ENCODE data around the gene NTSR1.

Gene NTSR1

GRCh38 chr20:62801284-62802010, 92.8 kb downstream of the NTSR1 start:
- no peak overlapping the region for H3K23ac ChIP-seq (ENCODE audit: low read length)
- no peak overlapping the region for H4K5ac ChIP-seq (ENCODE audit: low read length)
- no peak overlapping the region for H3K4ac ChIP-seq (ENCODE audit: low read depth, low read length)
- no peaks in the 10 kb centered on the region for H3K4me1 ChIP-seq (ENCODE audit: control insufficient read depth, low read depth, low read length)
- H3K36me3 ChIP-seq (ENCODE audit: control insufficient read depth, insufficient read depth, low read length) = peaks cover 4% of the 10 kb centered on the region
- no peak overlapping the region for H3K4me2 ChIP-seq (ENCODE audit: low read length)
- H3K27me3 ChIP-seq (ENCODE audit: insufficient read depth, low read length, poor library complexity) = no peaks in the 10 kb centered on the region
- H3K18ac ChIP-seq (ENCODE audit: low read length) = no peak overlapping the region
- DNase-seq = no peak
- H2BK5ac ChIP-seq (ENCODE audit: low read length) = no peak overlapping the region
- H3K27ac ChIP-seq (ENCODE audit: low read depth, low read length) = no peak overlapping the region
- no peak overlapping the region for H3K56ac ChIP-seq (ENCODE audit: low read length)
- no peaks in the 10 kb centered on the region for H3K79me1 ChIP-seq (ENCODE audit: low read length)
- no peak overlapping the region for H3K4me3 ChIP-seq (ENCODE audit: low read length)
- no peaks in the 10 kb centered on the region for H3K79me2 ChIP-seq (ENCODE audit: control insufficient read depth, insufficient read depth, low read length)
- WGBS (ENCODE audit: extremely low coverage, insufficient coverage, low lambda C conversion rate) = no CpG with 5 or more reads among the region's 15 CpGs
- H2BK120ac ChIP-seq (ENCODE audit: low read depth, low read length) = no peak overlapping the region
- no peak overlapping the region for H2BK15ac ChIP-seq (replicated peaks; ENCODE audit: low read depth)
- H3K9ac ChIP-seq (ENCODE audit: low read length) = no peak overlapping the region
- no peak overlapping the region for H2AK5ac ChIP-seq (ENCODE audit: low read length)
- H4K8ac ChIP-seq (ENCODE audit: low read depth, low read length) = no peak overlapping the region

- Histone ChIP-seq H4K8ac (ENCODE audit: low read depth, low read length) (no peak overlapping the region), H2AK5ac (ENCODE audit: low read length) (no peak overlapping the region), H3K4me1 (ENCODE audit: control insufficient read depth, low read depth, low read length) (no peaks in the 10 kb centered on the region), H3K4ac (ENCODE audit: low read depth, low read length) (no peak overlapping the region), H2BK15ac (replicated peaks; ENCODE audit: low read depth) (no peak overlapping the region), H2BK120ac (ENCODE audit: low read depth, low read length) (no peak overlapping the region), H3K27me3 (ENCODE audit: insufficient read depth, low read length, poor library complexity) (no peaks in the 10 kb centered on the region), H2BK5ac (ENCODE audit: low read length) (no peak overlapping the region), H3K9ac (ENCODE audit: low read length) (no peak overlapping the region), H3K4me3 (ENCODE audit: low read length) (no peak overlapping the region), H3K18ac (ENCODE audit: low read length) (no peak overlapping the region), H3K27ac (ENCODE audit: low read depth, low read length) (no peak overlapping the region), H3K56ac (ENCODE audit: low read length) (no peak overlapping the region), H4K5ac (ENCODE audit: low read length) (no peak overlapping the region), H3K4me2 (ENCODE audit: low read length) (no peak overlapping the region), H3K79me1 (ENCODE audit: low read length) (no peaks in the 10 kb centered on the region), H3K23ac (ENCODE audit: low read length) (no peak overlapping the region), H3K36me3 (ENCODE audit: control insufficient read depth, insufficient read depth, low read length) (peaks cover 4% of the 10 kb centered on the region), H3K79me2 (ENCODE audit: control insufficient read depth, insufficient read depth, low read length) (no peaks in the 10 kb centered on the region)
- no peak for DNase-seq
- WGBS (ENCODE audit: extremely low coverage, insufficient coverage, low lambda C conversion rate) = no CpG with 5 or more reads among the region's 22 CpGs
Observed at GRCh38 chr20:62802026-62802712, 93.5 kb downstream of the NTSR1 start.

GRCh38 chr20:62804021-62804626, 95.5 kb downstream of the NTSR1 start:
- Histone ChIP-seq H3K9ac (ENCODE audit: low read length) (peak overlapping the region; percentile 27), H3K56ac (ENCODE audit: low read length) (peak overlapping the region; percentile 49), H3K79me1 (ENCODE audit: low read length) (no peaks in the 10 kb centered on the region), H3K27ac (ENCODE audit: low read depth, low read length) (no peak overlapping the region), H2BK5ac (ENCODE audit: low read length) (no peak overlapping the region), H3K18ac (ENCODE audit: low read length) (peak overlapping the region; percentile 19), H2BK15ac (replicated peaks; ENCODE audit: low read depth) (no peak overlapping the region), H3K79me2 (ENCODE audit: control insufficient read depth, insufficient read depth, low read length) (no peaks in the 10 kb centered on the region), H3K4ac (ENCODE audit: low read depth, low read length) (no peak overlapping the region), H3K4me1 (ENCODE audit: control insufficient read depth, low read depth, low read length) (no peaks in the 10 kb centered on the region), H3K23ac (ENCODE audit: low read length) (no peak overlapping the region), H4K8ac (ENCODE audit: low read depth, low read length) (no peak overlapping the region), H4K5ac (ENCODE audit: low read length) (no peak overlapping the region), H3K36me3 (ENCODE audit: control insufficient read depth, insufficient read depth, low read length) (peaks cover 2% of the 10 kb centered on the region), H3K4me3 (ENCODE audit: low read length) (no peak overlapping the region), H3K4me2 (ENCODE audit: low read length) (peak overlapping the region; percentile 8), H3K27me3 (ENCODE audit: insufficient read depth, low read length, poor library complexity) (no peaks in the 10 kb centered on the region), H2BK120ac (ENCODE audit: low read depth, low read length) (no peak overlapping the region), H2AK5ac (ENCODE audit: low read length) (no peak overlapping the region)
- WGBS (ENCODE audit: extremely low coverage, insufficient coverage, low lambda C conversion rate) = no CpG with 5 or more reads among the region's 25 CpGs
- no peak for DNase-seq

- Histone ChIP-seq H3K79me2 (ENCODE audit: control insufficient read depth, insufficient read depth, low read length) (no peaks in the 10 kb centered on the region), H2BK15ac (replicated peaks; ENCODE audit: low read depth) (no peak within 1 kb of the TSS), H3K79me1 (ENCODE audit: low read length) (no peaks in the 10 kb centered on the region), H2BK5ac (ENCODE audit: low read length) (no peak within 1 kb of the TSS), H3K27me3 (ENCODE audit: insufficient read depth, low read length, poor library complexity) (no peaks in the 10 kb centered on the region), H3K4me2 (ENCODE audit: low read length) (peak within 1 kb of the TSS; percentile 78), H3K23ac (ENCODE audit: low read length) (peak within 1 kb of the TSS; percentile 89), H3K56ac (ENCODE audit: low read length) (peak within 1 kb of the TSS; percentile 99), H3K4ac (ENCODE audit: low read depth, low read length) (peak within 1 kb of the TSS; percentile 36), H2AK5ac (ENCODE audit: low read length) (no peak within 1 kb of the TSS), H2BK120ac (ENCODE audit: low read depth, low read length) (no peak within 1 kb of the TSS), H3K36me3 (ENCODE audit: control insufficient read depth, insufficient read depth, low read length) (peaks cover 3% of the 10 kb centered on the region), H3K9ac (ENCODE audit: low read length) (peak within 1 kb of the TSS; percentile 97), H4K8ac (ENCODE audit: low read depth, low read length) (no peak within 1 kb of the TSS), H3K4me3 (ENCODE audit: low read length) (peak within 1 kb of the TSS; percentile 95), H3K27ac (ENCODE audit: low read depth, low read length) (no peak within 1 kb of the TSS), H4K5ac (ENCODE audit: low read length) (no peak within 1 kb of the TSS), H3K18ac (ENCODE audit: low read length) (peak within 1 kb of the TSS; percentile 19), H3K4me1 (ENCODE audit: control insufficient read depth, low read depth, low read length) (no peaks in the 10 kb centered on the region)
- WGBS (ENCODE audit: extremely low coverage, insufficient coverage, low lambda C conversion rate) = no CpG with 5 or more reads among the region's 77 CpGs
- DNase-seq = peak; percentile 54
Observed at GRCh38 chr20:62804627-62805154, 96.1 kb downstream of the NTSR1 start, which contains the start of gene OGFR. Gene OGFR (plus strand): TSS chr20:62804835. CDS start chr20:62804860, 25 bp downstream.

- Histone ChIP-seq H4K5ac (ENCODE audit: low read length) (no peak overlapping the region), H2AK5ac (ENCODE audit: low read length) (no peak overlapping the region), H3K36me3 (ENCODE audit: control insufficient read depth, insufficient read depth, low read length) (peaks cover 6% of the 10 kb centered on the region), H3K4me3 (ENCODE audit: low read length) (peak overlapping the region; percentile 95), H3K56ac (ENCODE audit: low read length) (peak overlapping the region; percentile 99), H3K79me1 (ENCODE audit: low read length) (no peaks in the 10 kb centered on the region), H3K27me3 (ENCODE audit: insufficient read depth, low read length, poor library complexity) (no peaks in the 10 kb centered on the region), H3K18ac (ENCODE audit: low read length) (peak overlapping the region; percentile 12), H3K4me1 (ENCODE audit: control insufficient read depth, low read depth, low read length) (no peaks in the 10 kb centered on the region), H3K23ac (ENCODE audit: low read length) (no peak overlapping the region), H3K9ac (ENCODE audit: low read length) (peak overlapping the region; percentile 97), H3K27ac (ENCODE audit: low read depth, low read length) (no peak overlapping the region), H2BK5ac (ENCODE audit: low read length) (no peak overlapping the region), H3K4me2 (ENCODE audit: low read length) (peak overlapping the region; percentile 78), H4K8ac (ENCODE audit: low read depth, low read length) (no peak overlapping the region), H2BK120ac (ENCODE audit: low read depth, low read length) (no peak overlapping the region), H3K79me2 (ENCODE audit: control insufficient read depth, insufficient read depth, low read length) (no peaks in the 10 kb centered on the region), H3K4ac (ENCODE audit: low read depth, low read length) (peak overlapping the region; percentile 36), H2BK15ac (replicated peaks; ENCODE audit: low read depth) (no peak overlapping the region)
- no CpG with 5 or more reads among the region's 58 CpGs for WGBS (ENCODE audit: extremely low coverage, insufficient coverage, low lambda C conversion rate)
- DNase-seq = no peak
Observed at GRCh38 chr20:62805155-62805710, 96.6 kb downstream of the NTSR1 start.
